NCI-H2171 treated with DMSO at 0.1 percent for 48 hours (cell line): ENCODE data around the gene SIK2.
"Not testable (repeated sequence)": the region's sequence is repeated elsewhere in the genome, so short reads cannot be mapped to it uniquely, and the experiment has no call there.

Experiments used
- DNase-seq: peaks from one replicate; lab custom pipeline; 2025; lab: John Stamatoyannopoulos, UW

SIK2 gene

DNA sequence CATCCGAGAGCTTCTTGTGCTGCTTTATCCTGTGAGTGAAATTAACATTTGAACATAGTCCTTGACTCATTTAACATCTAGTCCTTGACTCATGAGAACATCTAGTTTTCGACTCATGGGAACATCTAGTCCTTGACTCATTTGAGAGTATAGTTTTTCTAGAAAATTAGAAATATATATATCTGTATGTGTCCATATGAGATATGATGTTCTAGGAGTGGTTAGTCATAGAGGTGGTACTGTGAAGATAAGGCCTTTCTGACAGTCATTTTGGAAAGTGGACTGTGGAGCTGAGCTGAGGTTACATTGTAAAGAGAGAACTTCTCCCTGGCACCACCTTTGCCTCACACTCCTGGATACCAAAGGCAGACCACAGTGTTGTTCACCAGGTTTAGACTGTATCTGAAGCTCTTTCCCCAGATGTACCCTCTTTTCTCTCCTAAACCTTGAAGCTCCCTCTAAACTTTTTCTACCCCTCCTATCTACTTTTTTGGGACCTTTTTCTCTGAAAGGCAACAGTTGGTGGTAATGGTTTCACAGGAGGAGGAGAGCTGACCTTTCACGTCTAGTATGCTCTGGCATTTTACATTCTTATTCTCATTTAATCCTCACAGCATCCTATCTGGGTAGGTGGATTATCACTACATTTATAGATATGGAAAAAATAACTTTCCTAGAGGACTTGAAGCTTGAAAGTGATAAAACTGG, 96.8 kb downstream of the SIK2 start:
- DNase-seq, result no peak

GRCh38 chr11:111699579-111700156, 97.4 kb downstream of the SIK2 start:
- DNase-seq, result no peak

GRCh38 chr11:111700162-111700561, 97.9 kb downstream of the SIK2 start:
- no peak for DNase-seq

GRCh38 chr11:111702623-111703022, 100.4 kb downstream of the SIK2 start:
- no peak for DNase-seq

GRCh38 chr11:111703576-111703975, 101.3 kb downstream of the SIK2 start:
- DNase-seq, result no peak

GRCh38 chr11:111707039-111707690, 104.9 kb downstream of the SIK2 start:
- DNase-seq, result no peak

DNA sequence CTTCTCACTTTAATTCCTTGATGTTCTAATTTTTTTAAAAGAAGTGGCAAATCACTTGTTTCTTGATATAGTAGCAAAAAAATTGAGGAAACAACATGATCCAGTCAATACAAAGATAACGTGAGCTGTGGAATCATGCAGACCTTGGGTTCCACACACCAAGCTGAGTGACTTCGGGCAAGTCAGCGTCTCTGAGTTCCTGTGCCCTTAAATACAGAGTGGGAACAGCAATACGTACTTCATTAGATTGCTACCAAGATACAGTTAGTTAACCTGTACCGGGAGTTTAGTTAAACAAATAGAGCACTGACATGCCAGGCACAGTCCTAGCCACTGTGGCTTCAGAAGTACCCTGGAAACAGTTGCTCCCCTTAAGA, 105.4 kb downstream of the SIK2 start:
- no peak for DNase-seq

DNA sequence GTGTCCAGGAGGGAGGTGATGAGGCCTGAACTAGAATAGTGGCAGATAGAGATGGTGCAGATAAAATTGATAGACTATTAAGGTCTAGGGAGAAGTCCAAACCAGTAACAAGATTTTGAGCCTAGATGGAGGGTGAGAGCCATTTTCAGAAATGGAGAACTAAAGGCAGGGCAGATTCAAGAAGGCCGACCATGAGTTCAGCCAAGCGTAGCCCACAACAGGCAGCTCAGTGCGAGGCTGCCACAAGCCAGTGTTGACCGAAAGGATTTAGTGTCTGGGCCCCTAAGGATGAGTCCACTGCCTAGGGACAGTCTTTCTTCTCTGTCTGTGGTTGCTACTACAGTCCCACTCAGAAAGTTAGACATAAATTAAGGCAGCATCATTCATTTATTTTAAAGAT, 112.3 kb downstream of the SIK2 start:
- DNase-seq, result no peak

- DNase-seq, result no peak
Measured at GRCh38 chr11:111715142-111715816, 113.0 kb downstream of the SIK2 start.

DNA sequence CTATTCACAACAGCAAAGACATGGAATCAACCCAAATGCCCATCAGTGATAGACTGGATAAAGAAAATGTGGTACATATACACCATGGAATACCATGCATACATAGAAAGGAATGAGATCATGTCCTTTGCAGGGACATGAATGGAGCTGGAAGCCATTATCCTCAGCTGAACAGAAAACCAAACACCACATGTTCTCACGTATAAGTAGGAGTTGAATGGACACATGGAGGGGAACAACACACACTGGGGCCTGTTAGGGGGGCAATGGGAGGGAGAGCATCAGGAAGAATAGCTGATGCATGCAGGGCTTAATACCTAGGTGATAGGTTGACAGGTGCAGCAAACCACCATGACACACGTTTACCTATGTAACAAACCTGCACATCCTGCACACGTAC, 115.4 kb downstream of the SIK2 start:
- not testable (repeated sequence) for DNase-seq

GRCh38 chr11:111718436-111718835, 116.2 kb downstream of the SIK2 start:
- DNase-seq, result no peak

GRCh38 chr11:111718859-111719258, 116.6 kb downstream of the SIK2 start:
- DNase-seq, result peak; percentile 54

GRCh38 chr11:111719379-111719778, 117.1 kb downstream of the SIK2 start:
- no peak for DNase-seq

DNA sequence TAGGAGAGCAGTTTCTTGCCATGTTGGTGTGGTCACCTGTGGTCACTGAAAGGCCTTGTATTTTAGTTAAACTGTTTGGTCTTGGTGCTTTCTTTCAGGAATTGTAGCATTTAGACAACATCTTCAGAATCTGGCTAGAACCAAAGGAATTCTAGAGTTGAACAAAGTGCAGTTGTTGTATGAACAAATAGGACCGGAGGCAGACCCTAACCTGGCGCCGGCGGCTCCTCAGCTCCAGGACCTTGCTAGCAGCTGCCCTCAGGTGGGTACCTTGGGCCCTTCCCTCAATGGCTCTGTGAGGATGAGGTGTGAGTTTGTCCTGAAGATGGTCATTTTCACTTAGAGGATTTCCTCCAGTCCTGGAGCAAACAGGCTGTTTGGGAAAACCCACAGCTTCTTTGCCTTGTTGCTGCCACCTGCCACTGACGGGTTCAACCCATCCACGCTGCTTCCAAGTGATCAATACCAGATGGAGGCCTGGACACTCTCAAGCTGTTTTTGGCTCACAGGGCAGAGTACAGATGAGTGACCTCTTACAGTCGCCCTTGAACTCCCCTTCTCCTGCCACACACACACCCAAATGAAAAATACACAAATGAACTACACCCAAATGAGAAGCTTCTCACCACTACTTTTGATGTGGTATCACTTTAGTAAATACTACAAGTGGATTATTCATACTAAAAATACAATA, 118.7 kb downstream of the SIK2 start:
- DNase-seq, result no peak

DNA sequence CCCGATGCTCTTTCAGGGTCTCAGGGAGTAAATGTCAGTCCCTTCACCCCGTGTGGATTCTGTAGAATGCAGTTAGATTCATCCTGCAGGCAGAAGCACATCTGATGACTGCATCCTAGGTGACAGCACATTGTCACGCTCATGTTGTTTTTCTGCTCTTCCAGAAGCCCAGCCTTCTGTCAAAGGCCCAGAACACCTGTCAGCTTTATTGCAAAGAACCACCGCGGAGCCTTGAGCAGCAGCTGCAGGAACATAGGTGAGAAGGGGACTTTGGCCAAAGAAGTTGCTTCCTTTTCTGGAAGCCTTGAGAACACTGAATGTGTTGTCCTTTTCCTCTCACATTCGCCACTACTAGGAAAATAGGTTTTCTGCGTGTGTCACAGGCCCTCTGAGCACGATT, 120.3 kb downstream of the SIK2 start:
- DNase-seq, result peak; percentile 89

DNA sequence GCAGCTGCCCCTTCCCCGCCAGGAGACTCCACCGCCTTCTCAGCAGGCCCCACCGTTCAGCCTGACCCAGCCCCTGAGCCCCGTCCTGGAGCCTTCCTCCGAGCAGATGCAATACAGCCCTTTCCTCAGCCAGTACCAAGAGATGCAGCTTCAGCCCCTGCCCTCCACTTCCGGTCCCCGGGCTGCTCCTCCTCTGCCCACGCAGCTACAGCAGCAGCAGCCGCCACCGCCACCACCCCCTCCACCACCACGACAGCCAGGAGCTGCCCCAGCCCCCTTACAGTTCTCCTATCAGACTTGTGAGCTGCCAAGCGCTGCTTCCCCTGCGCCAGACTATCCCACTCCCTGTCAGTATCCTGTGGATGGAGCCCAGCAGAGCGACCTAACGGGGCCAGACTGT, 121.3 kb downstream of the SIK2 start:
- DNase-seq, result no peak

DNA sequence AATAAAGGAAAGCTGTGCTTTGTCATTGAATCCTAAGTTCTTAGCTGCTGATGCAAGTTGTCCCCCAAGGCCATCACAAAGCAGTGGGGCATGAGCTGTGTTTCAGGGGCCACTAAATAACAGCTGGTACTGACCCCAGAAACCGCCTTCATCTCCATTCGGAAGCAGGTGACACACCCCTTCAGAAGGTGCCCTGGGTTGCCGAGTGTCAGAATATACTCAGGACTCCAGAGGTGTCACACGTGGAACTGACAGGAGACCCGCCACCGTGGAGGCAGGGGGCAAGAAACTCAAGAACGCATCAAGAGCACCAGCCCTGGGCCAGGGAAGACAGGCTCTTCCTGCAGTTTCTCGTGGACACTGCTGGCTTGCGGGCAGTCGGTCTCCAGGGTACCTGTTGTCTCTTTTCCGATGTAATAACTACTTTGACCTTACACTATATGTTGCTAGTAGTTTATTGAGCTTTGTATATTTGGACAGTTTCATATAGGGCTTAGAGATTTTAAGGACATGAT, 122.4 kb downstream of the SIK2 start:
- no peak for DNase-seq

DNA sequence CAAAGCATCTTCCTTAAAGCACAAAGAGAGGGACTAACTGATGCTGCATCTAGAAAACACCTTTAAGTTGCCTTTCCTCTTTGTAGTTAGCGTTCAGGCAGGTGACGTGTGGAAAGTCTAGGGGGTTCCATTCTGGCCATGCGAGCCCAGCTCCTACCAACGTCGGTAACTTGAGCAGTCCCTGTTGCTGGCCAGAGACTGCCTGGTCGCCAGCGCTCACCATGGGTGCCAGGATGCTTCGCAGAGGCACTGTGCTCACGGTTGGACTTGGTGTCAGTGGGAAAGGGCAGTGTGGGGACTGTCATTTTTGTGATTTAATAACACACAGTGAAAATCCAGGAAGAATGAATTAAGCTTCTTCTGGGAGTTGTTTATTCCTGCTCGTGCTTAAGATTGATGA, 123.4 kb downstream of the SIK2 start:
- DNase-seq, result no peak

DNA sequence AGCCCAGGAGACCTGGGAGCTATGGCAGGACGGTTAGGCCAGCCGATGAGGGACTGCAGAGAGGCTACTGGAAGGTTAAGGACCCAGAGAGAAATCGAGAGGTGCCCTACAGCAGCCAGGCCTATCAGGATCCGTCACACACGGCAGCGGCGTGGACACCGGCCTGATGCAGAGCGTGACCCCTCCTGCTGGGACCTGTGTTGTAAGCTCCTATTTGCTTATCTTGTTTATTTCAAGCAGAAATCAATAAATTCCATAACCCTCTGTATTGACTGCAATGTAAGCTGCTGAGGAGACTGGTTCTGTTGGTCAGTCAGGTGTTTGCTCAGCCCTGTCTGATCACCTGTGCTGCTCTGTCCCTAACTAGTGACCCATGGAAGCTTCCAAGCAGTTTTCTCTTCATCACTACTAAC, 124.1 kb downstream of the SIK2 start:
- DNase-seq, result no peak

- DNase-seq, result no peak
Measured at GRCh38 chr11:111727431-111727830, 125.2 kb downstream of the SIK2 start.

- DNase-seq, result no peak
Measured at GRCh38 chr11:111729071-111729830, 127.0 kb downstream of the SIK2 start.
